Thyroid gland (tissue), 4 donors: ENCODE results near the gene SEC11A.

Source experiments
- CTCF ChIP-seq, 6 experiments: fragments of 200-600 bp in 3 of 6; fragments of 450-650 bp in 3 of 6; sonication (generic) in 3 of 6; IDR thresholded peaks; one replicate each; pipeline ENCODE4 v1.5.1; 2016 to 2019; ENCODE audit warnings: antibody characterized with exemption in 6 of 6, mild to moderate bottlenecking in 2 of 6, inconsistent platforms in 1 of 6, moderate library complexity in 1 of 6
- POLR2A ChIP-seq, 2 donors: fragments of 450-650 bp; IDR thresholded peaks; one replicate each; pipeline ENCODE4 v1.6.1; 2017; ENCODE audit warnings: antibody characterized with exemption in 2 of 2, mild to moderate bottlenecking in 2 of 2, moderate library complexity in 1 of 2

GRCh38 chr15:84658788-84659411 lies 57.0 kb downstream of the SEC11A start:
- TF ChIP-seq CTCF (IDR thresholded peaks at IDR 0.05) (no peak), POLR2A (IDR thresholded peaks at IDR 0.05) (no peak)
